ENCODE measurements around the gene MYORG. TPM values are rescaled to one million over a fixed set of nuclear protein-coding genes. Genes with fewer than 3 reads are reported as not detected.

MYORG gene
- total RNA-seq, 2 donors from 2014 or later: 2.2 to 4.6 TPM

DNA sequence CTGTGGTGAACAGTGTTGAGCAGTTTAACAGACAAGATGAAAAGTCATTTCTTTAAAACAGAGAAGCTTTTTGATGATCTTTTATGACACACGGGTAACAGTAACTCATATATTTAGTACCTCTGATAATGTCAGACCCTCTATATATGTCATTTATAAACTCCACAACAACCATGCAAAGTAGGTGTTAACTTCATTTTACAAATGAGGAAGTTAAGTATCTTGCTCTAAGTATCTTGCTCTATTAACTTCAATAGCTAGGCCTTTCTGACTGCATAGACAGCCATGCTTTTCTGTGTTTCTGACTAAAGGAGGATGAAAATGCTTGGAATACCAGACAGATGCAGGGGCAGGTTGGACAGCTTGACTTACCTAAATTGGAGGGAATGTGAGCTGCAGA lies 45.5 kb downstream of the MYORG start:
- no peaks in the 10 kb centered on the region for H3K9me3 Mint-ChIP-seq
- no peak for DNase-seq (ENCODE audit: low spot score in 2 of 2)
- H3K27ac Mint-ChIP-seq: no peak overlapping the region
- H3K36me3 Mint-ChIP-seq: peaks cover 7 to 19% of the 10 kb centered on the region in 2 donors
- no peak for ATAC-seq

GRCh38 chr9:34328987-34329832 lies 47.5 kb downstream of the MYORG start, which contains the start of the genes KIF24 and NUDT2:
TSS of gene KIF24 (minus strand) at chr9:34329268. CDS start at chr9:34311346, 17,922 bp downstream.
TSS of gene NUDT2 (plus strand) at chr9:34329569. CDS start at chr9:34339040, 9,471 bp downstream.
- DNase-seq (ENCODE audit: low spot score in 2 of 2) (peak; percentile 93 to 99), ATAC-seq (peak; percentile 93 to 94)
- H3K27ac Mint-ChIP-seq: peak within 1 kb of the TSS; percentile 98 to 100
- H3K36me3 Mint-ChIP-seq: peaks cover 7 to 19% of the 10 kb centered on the region in 2 donors
- H3K9me3 Mint-ChIP-seq: no peaks in the 10 kb centered on the region

GRCh38 chr9:34328500-34328986 lies 48.2 kb downstream of the MYORG start:
- ATAC-seq (peak in 1 of 2 donors; percentile 1), DNase-seq (ENCODE audit: low spot score in 2 of 2) (no peak)
- no peaks in the 10 kb centered on the region for H3K9me3 Mint-ChIP-seq
- peaks cover 7 to 19% of the 10 kb centered on the region in 2 donors for H3K36me3 Mint-ChIP-seq
- peak overlapping the region; percentile 98 to 100 for H3K27ac Mint-ChIP-seq

- no peak for DNase-seq (ENCODE audit: low spot score in 2 of 2)
- no peaks in the 10 kb centered on the region for H3K9me3 Mint-ChIP-seq
- no peak for ATAC-seq
- H3K36me3 Mint-ChIP-seq: peaks cover 7 to 19% of the 10 kb centered on the region in 2 donors
- no peak overlapping the region for H3K27ac Mint-ChIP-seq
Measured at GRCh38 chr9:34326690-34327089, 50.0 kb downstream of the MYORG start.

DNA sequence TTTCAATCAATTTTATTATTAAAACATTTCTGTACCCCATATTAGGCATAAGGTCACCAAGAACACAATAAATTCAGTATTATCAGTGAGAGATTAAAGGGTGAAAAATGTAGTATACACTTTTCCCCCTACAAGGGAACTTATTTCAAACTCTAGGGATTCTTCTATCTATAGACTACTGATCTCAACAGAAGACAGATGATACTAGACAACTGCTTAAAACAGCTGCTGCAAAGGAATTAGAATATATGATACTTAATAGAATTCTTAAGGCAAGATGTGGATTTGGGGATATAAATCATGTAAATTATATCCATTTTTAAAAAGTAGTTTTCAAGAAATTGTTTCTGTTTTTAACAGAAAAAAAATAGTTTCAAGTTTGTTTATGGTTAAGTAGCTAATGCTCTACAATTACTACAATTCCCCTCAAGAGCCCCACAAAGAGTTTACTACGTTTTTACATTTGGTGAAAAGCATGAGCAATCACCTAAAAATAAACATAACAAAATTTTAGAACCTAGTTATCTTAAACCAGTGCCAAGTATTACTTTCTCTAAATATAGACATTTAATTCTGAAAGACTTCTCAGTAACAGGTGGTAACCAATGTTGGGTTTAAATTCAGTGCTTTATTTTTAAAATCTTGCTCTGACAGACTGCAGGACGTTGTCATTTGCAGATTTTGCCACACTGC lies 53.7 kb downstream of the MYORG start:
- no peak overlapping the region for H3K27ac Mint-ChIP-seq
- no peak for DNase-seq (ENCODE audit: low spot score in 2 of 2)
- peaks cover 0 to 2% of the 10 kb centered on the region in 2 donors for H3K36me3 Mint-ChIP-seq
- no peaks in the 10 kb centered on the region for H3K9me3 Mint-ChIP-seq
- no peak for ATAC-seq

- Mint-ChIP-seq H3K27ac (no peak overlapping the region), H3K9me3 (no peaks in the 10 kb centered on the region), H3K36me3 (no peaks in the 10 kb centered on the region)
- no peak for DNase-seq (ENCODE audit: low spot score in 2 of 2)
- no peak for ATAC-seq
Measured at GRCh38 chr9:34321451-34321850, 55.2 kb downstream of the MYORG start.

- Mint-ChIP-seq H3K36me3 (no peaks in the 10 kb centered on the region), H3K9me3 (no peaks in the 10 kb centered on the region), H3K27ac (peak overlapping the region in 1 of 2 donors; percentile 55)
- ATAC-seq (no peak), DNase-seq (ENCODE audit: low spot score in 2 of 2) (no peak)
Measured at GRCh38 chr9:34318163-34318790, 58.4 kb downstream of the MYORG start.

GRCh38 chr9:34317436-34317835 lies 59.3 kb downstream of the MYORG start:
- no peak overlapping the region for H3K27ac Mint-ChIP-seq
- ATAC-seq (no peak), DNase-seq (ENCODE audit: low spot score in 2 of 2) (no peak)
- H3K9me3 Mint-ChIP-seq: no peaks in the 10 kb centered on the region
- no peaks in the 10 kb centered on the region for H3K36me3 Mint-ChIP-seq

Other genes with a start within 250 kb of the MYORG start
- 10 to 100 TPM; 34.8 to 35.2 TPM for gene UBAP1, start 197.9 kb downstream of the MYORG start, total RNA-seq
- gene KIF24, start 47.6 kb downstream of the MYORG start, total RNA-seq: 1 to 10 TPM; 6.1 to 7.3 TPM
- 10 to 100 TPM; 42.7 to 42.9 TPM for gene NUDT2, start 47.3 kb downstream of the MYORG start, total RNA-seq
- gene FAM219A, start 81.7 kb upstream of the MYORG start, total RNA-seq: 10 to 100 TPM in 1 of 2 donors, 1 to 10 TPM in 1; 9.8 to 15.0 TPM
- under 1 TPM in 1 of 2 donors, not detected in 1; 0.61 TPM for gene DNAI1, start 81.9 kb upstream of the MYORG start, total RNA-seq
- under 1 TPM in 1 of 2 donors, not detected in 1; 0.31 TPM for gene ENHO, start 146.1 kb upstream of the MYORG start, total RNA-seq
- under 1 TPM in 1 of 2 donors, not detected in 1; 0.34 TPM for gene CNTFR, start 212.8 kb upstream of the MYORG start, total RNA-seq
- 10 to 100 TPM; 19.1 to 36.2 TPM for gene RPP25L, start 235.2 kb upstream of the MYORG start, total RNA-seq
- gene DCTN3, start 243.6 kb upstream of the MYORG start, total RNA-seq: 100 to 1,000 TPM in 1 of 2 donors, 10 to 100 TPM in 1; 81.0 to 123 TPM

Data from activated naive CD4-positive, alpha-beta T cell treated with anti-CD3 and anti-CD28 coated beads, Interleukin-2, amount 50 U/mL, for 72 hours (primary cell).